Spleen (tissue), 11 donors: Measurements from ENCODE around the gene RPL3. TPM values are rescaled to one million over a fixed set of nuclear protein-coding genes. Genes with fewer than 3 reads are reported as not detected.

Source experiments
- DNase-seq: peaks from one replicate; pipeline ENCODE4 v3.0.0-alpha.2; 2020
- H3K27ac ChIP-seq, 8 donors: fragments of 200-600 bp; sonication (generic) in 7 of 8; 1 replicate in 4 of 8; 2 replicates in 4 of 8; pipeline versions ENCODE4 v1.5.0 to v1.8.0; 2016 to 2021; ENCODE audit warnings: inconsistent platforms in 4 of 8, mild to moderate bottlenecking in 4 of 8, moderate library complexity in 1 of 8
- H3K27me3 ChIP-seq, 7 donors: fragments of 200-600 bp; sonication (generic) in 6 of 7; replicated peaks in 1 of 7; 1 replicate in 4 of 7; 2 replicates in 3 of 7; pipeline versions ENCODE4 v1.5.0 to v1.8.0; 2016 to 2021; ENCODE audit warnings: inconsistent platforms in 3 of 7, mild to moderate bottlenecking in 1 of 7
- H3K36me3 ChIP-seq, 6 donors: fragments of 200-600 bp; sonication (generic) in 5 of 6; 1 replicate in 4 of 6; 2 replicates in 2 of 6; pipeline versions ENCODE4 v1.5.0 to v1.8.0; 2016 to 2021; ENCODE audit warnings: inconsistent platforms in 2 of 6
- H3K4me1 ChIP-seq, 6 donors: fragments of 200-600 bp; sonication (generic) in 5 of 6; 1 replicate in 3 of 6; 2 replicates in 3 of 6; pipeline versions ENCODE4 v1.5.0 to v1.8.0; 2016 to 2021; ENCODE audit warnings: inconsistent platforms in 3 of 6
- H3K4me3 ChIP-seq, 8 donors: fragments of 200-600 bp; sonication (generic) in 7 of 8; 1 replicate in 4 of 8; 2 replicates in 4 of 8; pipeline versions ENCODE4 v1.5.0 to v1.8.0; 2016 to 2021; ENCODE audit warnings: inconsistent platforms in 4 of 8, mild to moderate bottlenecking in 4 of 8, moderate library complexity in 2 of 8
- H3K9me3 ChIP-seq, 8 donors: fragments of 200-600 bp; sonication (generic) in 7 of 8; 1 replicate in 4 of 8; 2 replicates in 4 of 8; pipeline versions ENCODE4 v1.5.0 to v1.8.0; 2016 to 2021; ENCODE audit warnings: inconsistent platforms in 4 of 8
- POLR2A ChIP-seq, 3 donors: fragments of 450-650 bp; IDR thresholded peaks; one replicate each; pipeline ENCODE4 v1.5.1; 2017; ENCODE audit warnings: antibody characterized with exemption in 3 of 3, mild to moderate bottlenecking in 1 of 3
- POLR2AphosphoS5 ChIP-seq, 3 donors: sonication (generic); formaldehyde crosslinking; IDR thresholded peaks; one replicate each; pipeline ENCODE4 v1.5.1; 2017; ENCODE audit warnings: antibody characterized with exemption in 3 of 3
- WGBS, 5 donors: extraction: QIAGEN DNeasy Blood & Tissue Kit in 3 of 5; methylation state at CpG; one replicate each; pipeline versions ENCODE4 v1.1.5 to v1.1.7; 2013 to 2018; 5-methylcytosine and 5-hydroxymethylcytosine counted together
- intact Hi-C: fragments of 100-400 bp; cut with DNase I; formaldehyde crosslinking; loops from one replicate; pipeline ENCODE4 v1.15.0; 2023; ENCODE audit warnings: low total_unique reads
- polyA plus RNA-seq, 3 donors: library from polyadenylated mRNA; stranded (reverse); fragments of 200-250 nt; gene quantifications; one replicate each; pipeline ENCODE4 v1.2.1, GENCODE V29; 2013
- total RNA-seq, 7 donors: library from RNA; depleted of rRNA in 3 of 7; stranded (reverse); fragments of >200 nt in 3 of 7; fragmentation: NEBNext Ultra II Directional in 4 of 7; extraction: Animal tissue kit (Norgen Biotek cat#: 25700) in 4 of 7; gene quantifications; one replicate each; pipeline versions ENCODE4 v1.1.0 to v1.2.1, GENCODE V29; 2016 to 2021
- TF ChIP-seq, protein P1 (sequence below), 11 experiments: fragments of 200-600 bp in 7 of 11; fragments of 450-650 bp in 4 of 11; sonication (generic) in 4 of 11; IDR thresholded peaks in 8 of 11; conservative IDR thresholded peaks in 3 of 11; 1 replicate in 7 of 11; 2 replicates in 4 of 11; pipeline versions ENCODE4 v1.4.0 to v1.8.0; 2016 to 2021; ENCODE audit warnings: antibody characterized with exemption in 11 of 11, inconsistent platforms in 4 of 11, mild to moderate bottlenecking in 1 of 11
- donor health status: healthy with polysubstance abuse.
- donor health status: DM: no; HTN: no; CAD: no; lungs with moderate emphysema.
- donor health status: DM: no; HTN: no; CAD: no.
- donor health status: Bipolar disorder and iron deficiency.
- donor health status: healthy.
- donor health status: DM: no; HTN: no; CAD: no.
- donor health status: DM: yes; HTN: yes; CAD: no.

Gene RPL3
- total and polyA plus RNA-seq, 10 donors: 1,607 to 6,240 (median 1,995) TPM

DNA sequence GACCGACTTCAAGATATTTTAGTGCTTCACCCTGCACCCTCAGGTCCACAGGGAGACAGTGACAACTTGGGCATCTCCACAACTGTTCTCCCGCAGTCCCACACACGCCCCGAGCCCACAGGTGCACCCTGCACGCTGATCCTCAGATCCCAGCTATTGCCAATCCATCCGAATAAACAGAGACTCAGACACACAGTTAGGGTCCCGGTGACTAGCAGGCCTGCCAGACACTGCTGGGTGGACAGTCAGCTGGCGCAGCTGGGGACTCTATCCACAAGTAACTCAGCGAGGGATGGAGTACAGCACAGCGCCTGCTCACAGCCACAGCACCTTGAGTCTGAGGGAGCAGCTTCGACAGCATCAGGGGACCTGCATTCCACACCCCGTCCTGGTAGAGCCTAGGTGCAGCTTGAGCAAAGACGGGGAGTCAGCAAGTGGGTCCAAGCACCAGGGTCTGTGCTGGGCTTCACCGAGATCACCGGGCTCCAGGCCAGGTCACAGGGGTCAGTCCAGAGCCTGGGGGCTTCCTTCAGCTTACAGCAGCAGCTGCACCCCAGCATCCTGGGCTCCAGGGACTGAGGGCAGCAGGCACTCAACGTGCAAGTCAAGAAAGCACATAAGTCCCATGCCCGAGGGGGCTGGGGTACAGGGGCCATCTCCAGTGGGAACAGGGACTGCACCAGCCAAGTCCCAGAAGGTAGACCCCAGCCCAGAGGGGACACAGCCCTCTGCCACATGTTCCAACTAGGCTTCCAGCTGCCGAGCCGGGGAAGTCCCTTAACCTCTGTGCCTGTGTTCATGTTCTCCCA is 7.6 kb downstream of the RPL3 start:
- DNase-seq: no peak
- no peaks in the 10 kb centered on the region for H3K9me3 ChIP-seq
- TF ChIP-seq POLR2AphosphoS5 (IDR thresholded peaks at IDR 0.05) (peak in 2 of 3 donors; percentile 36 to 53), POLR2A (IDR thresholded peaks at IDR 0.05) (no peak)
- TF ChIP-seq, protein P1, sequence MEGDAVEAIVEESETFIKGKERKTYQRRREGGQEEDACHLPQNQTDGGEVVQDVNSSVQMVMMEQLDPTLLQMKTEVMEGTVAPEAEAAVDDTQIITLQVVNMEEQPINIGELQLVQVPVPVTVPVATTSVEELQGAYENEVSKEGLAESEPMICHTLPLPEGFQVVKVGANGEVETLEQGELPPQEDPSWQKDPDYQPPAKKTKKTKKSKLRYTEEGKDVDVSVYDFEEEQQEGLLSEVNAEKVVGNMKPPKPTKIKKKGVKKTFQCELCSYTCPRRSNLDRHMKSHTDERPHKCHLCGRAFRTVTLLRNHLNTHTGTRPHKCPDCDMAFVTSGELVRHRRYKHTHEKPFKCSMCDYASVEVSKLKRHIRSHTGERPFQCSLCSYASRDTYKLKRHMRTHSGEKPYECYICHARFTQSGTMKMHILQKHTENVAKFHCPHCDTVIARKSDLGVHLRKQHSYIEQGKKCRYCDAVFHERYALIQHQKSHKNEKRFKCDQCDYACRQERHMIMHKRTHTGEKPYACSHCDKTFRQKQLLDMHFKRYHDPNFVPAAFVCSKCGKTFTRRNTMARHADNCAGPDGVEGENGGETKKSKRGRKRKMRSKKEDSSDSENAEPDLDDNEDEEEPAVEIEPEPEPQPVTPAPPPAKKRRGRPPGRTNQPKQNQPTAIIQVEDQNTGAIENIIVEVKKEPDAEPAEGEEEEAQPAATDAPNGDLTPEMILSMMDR (IDR thresholded peaks at IDR 0.05 in 8 of 11, conservative IDR thresholded peaks at IDR 0.05 in 3 of 11): no peak
- no peak overlapping the region for H3K4me3 ChIP-seq
- peaks cover 14 to 75% (median 54%) of the 10 kb centered on the region in 6 donors for H3K36me3 ChIP-seq
- intact Hi-C loops: loop anchor here (2.0 to 10.0 kb wide), 2 partner anchors 141 to 297 kb away; partner anchors contain the start of gene APOBEC3C
- H3K27ac ChIP-seq: peak overlapping the region in 1 of 8 donors; percentile 97
- H3K4me1 ChIP-seq: peaks cover 37 to 97% (median 76%) of the 10 kb centered on the region in 6 donors
- H3K27me3 ChIP-seq: no peaks in the 10 kb centered on the region
- WGBS, 5 donors: 78 to 90% (median 88%) methylated on average over 13 to 19 of the region's 19 CpGs

DNA sequence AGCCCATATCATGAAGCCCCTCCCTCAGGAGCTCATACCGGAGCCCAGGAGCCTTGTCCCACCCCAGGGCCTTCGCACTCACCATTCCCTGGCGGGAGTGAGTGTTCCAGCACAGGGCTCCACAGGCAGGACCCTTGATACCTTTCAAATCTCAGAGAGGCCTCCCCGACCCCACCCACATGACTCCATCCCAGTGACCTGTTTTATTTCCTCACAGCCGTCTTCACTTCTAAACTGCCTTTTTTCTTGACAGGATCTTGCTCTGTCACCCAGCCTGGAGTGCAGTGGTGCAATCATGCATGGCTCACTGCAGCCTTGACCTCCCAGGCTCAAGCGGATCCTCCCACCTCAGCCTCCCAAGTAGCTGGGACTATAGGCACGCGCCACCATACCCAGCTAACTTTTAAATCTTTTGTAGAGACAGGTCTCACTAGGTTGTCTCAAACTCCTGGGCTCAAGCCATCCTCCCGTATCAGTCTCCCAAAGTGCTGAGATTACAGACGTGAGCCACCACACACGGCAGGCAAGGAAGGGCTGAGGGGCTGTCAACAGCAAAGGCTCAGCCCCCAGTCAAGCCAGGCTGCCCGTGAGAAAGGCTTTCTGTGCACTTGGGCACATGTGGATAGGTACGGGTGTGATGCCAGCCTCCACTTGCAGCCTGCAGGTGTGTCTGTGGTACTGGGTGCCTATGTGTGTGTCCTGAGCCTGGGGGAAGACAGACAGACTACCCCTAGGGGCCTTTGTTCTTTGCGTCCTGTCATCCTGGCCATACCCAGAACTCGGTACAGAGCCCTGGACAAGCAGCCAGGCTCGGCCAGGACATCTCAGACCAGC is 9.3 kb downstream of the RPL3 start:
- peak overlapping the region in 3 of 8 donors; percentile 58 to 69 (median 65) for H3K27ac ChIP-seq
- WGBS, 5 donors: 72 to 88% (median 80%) methylated on average over 15 to 16 of the region's 16 CpGs

DNA sequence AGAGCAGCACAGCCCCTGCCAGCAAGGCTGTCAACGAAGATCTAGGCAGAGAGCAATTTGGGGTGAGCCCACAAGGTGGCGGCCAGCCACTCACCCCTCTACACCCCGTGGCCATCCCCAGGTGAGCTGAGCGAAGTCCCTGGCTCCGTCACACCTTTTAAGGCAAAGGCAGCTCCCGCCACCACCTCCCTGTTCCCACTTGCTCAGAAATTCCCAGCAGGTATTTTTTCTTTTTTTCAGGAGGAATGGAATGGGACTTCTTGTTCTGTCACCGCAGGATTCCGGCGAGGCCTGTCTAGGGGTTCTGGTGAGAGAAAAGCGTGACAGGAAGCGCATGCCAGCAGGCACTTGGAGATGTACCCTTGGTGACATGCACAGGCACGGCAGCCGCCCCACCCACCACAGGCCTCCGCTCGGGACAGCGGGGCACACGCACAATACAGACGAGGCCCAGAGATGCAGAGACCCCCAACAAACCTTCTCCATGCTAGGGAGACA is 10.0 kb downstream of the RPL3 start:
- intact Hi-C loops: loop anchor here (10.0 kb wide), 1 partner anchor 55 kb away; no protein-coding TSS in a partner anchor
- 76 to 86% (median 81%) methylated on average over 18 of the region's 18 CpGs for WGBS, 5 donors
- Histone ChIP-seq H3K4me3 (no peak overlapping the region), H3K36me3 (peaks cover 4 to 51% (median 30%) of the 10 kb centered on the region in 6 donors), H3K27me3 (no peaks in the 10 kb centered on the region), H3K9me3 (no peaks in the 10 kb centered on the region), H3K27ac (peak overlapping the region in 7 of 8 donors; percentile 55 to 69 (median 58)), H3K4me1 (peaks cover 17 to 76% (median 53%) of the 10 kb centered on the region in 6 donors)
- TF ChIP-seq POLR2AphosphoS5 (IDR thresholded peaks at IDR 0.05): peak in 2 of 3 donors; percentile 19 to 44
- TF ChIP-seq, protein P1 (IDR thresholded peaks at IDR 0.05 in 8 of 11, conservative IDR thresholded peaks at IDR 0.05 in 3 of 11): no peak
- DNase-seq: no peak

More for the DNA sequence above, 9.3 kb downstream of the RPL3 start:
- TF ChIP-seq POLR2A (IDR thresholded peaks at IDR 0.05) (no peak), POLR2AphosphoS5 (IDR thresholded peaks at IDR 0.05) (no peak)
- TF ChIP-seq, protein P1 (IDR thresholded peaks at IDR 0.05 in 8 of 11, conservative IDR thresholded peaks at IDR 0.05 in 3 of 11): no peak
- DNase-seq: no peak
- intact Hi-C loops: loop anchor here (2.0 to 10.0 kb wide), 3 partner anchors 55 to 295 kb away; partner anchors contain the start of gene APOBEC3C
- Histone ChIP-seq H3K4me3 (no peak overlapping the region), H3K36me3 (peaks cover 11 to 58% (median 37%) of the 10 kb centered on the region in 6 donors), H3K4me1 (peaks cover 21 to 83% (median 59%) of the 10 kb centered on the region in 6 donors), H3K9me3 (no peaks in the 10 kb centered on the region), H3K27me3 (no peaks in the 10 kb centered on the region)
